Inferior parietal cortex (tissue), 1 donor: ENCODE data around the gene CABLES1.

ENCODE experiments used
- DNase-seq: peaks from one replicate; pipeline ENCODE4 v3.0.0-alpha.2; 2016; ENCODE audit errors: extremely low spot score

CABLES1 gene

GRCh38 chr18:23166891-23167541 is 31.7 kb downstream of the CABLES1 start:
- DNase-seq = no peak

DNA sequence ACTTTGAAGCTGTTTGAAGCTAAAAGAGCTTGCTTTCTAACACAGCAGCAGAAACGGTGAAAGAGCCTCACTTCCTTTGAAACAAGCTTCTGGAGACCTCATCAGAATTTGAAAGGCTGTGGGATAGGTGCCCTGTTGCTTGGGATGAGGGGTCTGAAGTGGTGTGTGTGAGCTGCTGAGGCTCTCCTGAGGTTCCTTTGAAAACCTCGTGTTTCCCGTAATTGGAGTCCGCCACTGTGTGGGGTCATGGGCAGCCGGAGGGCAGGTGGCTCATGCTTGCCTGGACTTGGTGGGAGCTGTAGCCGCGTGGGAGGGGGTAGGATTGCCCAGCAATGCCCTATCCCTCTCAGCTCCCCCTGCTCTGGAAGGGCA is 34.4 kb downstream of the CABLES1 start:
- DNase-seq = no peak

GRCh38 chr18:23170137-23170536 is 34.9 kb downstream of the CABLES1 start:
- no peak for DNase-seq

DNA sequence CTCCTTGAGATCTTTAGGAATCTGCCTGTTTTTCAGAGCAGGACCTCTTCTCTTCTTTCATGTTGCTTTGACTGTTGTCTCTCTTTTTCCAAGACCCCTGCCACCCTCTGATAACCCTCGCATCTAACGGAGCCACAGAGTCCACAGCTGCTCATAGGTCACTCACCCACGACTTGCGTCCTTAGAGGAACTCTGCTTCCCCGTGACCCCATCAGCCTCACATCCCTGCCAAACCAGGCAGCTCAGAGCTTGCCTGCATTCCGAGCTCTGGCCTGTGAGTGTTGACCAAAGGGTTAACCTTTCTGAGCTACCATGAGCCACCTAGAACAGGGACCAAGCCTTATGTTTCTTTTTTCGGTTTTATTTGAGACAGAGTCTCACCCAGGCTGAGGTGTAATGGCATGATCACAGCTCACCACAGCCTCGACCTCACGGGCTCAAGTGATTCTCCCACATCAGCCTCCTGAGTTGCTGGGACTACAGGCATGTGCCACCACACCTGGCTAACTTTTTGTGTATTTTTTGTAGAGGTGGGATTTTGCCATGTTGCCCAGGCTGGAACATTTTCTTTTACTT is 36.4 kb downstream of the CABLES1 start:
- DNase-seq = no peak

GRCh38 chr18:23172591-23173380 is 37.5 kb downstream of the CABLES1 start:
- no peak for DNase-seq

DNA sequence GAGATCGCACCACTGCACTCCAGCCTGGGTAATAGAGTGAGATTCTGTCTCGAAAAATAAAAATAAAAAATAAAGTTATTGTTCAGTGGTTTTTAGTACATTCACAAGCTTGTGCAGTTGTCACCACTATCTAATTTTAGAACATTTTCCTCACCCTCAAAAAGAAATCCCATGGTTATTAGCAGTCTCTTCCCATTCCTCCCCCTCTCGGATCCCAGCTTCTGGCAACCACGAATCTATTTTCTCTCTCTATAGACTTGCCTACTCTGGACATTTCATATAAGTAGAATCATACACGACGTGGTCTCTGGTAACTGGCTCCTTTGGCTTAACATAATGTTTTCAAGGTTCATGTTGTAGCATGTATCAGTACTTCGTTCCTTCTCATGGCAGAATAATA is 38.6 kb downstream of the CABLES1 start:
- no peak for DNase-seq

DNA sequence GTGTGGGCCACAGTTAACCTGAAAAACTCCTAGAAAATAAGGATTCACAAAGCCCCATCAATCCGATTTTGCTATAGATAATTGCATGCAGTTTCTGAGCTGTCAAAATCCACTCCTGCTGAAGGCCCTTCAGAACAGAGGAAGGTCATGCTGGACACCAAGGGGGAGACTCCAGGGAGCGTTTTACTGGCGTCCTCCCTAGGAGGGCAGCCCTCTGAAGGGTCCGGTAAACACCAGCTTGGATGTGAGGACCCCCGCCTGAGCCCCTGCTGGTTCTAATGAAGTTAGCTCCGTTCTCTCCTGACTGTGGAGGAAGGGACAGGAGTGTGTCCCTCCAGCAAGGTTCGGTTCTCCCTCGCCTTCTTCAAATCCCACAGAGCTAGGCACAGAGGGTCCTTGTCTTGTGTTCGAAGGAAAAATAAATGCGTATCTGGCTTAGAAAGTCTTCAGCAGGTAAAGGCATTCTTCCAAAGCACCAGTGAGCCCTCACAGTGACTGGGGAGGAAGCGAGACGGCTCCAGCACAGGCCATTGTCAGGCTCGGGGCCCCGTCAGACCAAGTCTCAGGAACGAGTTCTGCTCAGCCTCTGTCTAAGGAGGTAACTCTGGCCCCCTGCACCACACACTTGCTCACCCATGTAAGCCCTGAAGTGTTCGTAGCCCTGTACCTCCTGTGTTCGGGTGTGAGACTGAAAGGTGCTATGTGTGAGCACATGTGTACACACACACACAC is 41.6 kb downstream of the CABLES1 start:
- no peak for DNase-seq

DNA sequence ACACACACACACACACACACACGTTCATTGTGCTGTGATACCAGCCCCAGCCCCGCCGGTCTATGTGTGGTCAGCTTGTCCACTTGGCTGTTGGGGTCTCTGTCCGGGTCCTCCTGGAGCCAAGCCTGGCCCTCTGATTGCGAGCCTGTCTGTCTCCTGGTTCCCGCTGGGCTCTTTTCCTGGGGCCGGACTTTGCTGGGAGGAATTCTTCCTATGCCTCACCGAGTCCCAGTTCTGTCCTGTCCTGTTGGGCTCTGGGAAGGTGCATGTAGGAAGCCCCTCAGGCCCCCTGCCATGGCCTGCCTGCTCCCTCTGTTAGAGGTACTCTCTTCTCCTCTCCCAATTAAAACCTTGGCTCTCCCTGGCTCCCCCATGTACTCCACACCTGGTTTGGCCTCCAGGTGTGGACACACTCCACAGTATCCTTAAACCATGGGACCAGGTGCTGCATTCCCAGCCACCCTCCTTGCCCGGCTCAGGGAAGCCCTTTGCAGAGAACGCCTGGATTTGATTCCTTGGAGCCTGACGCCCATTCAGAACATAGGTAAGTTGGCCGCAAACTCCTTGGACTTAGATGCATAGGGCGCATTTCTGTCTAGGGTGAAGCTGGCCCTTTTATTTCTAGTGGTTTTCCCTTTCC is 42.3 kb downstream of the CABLES1 start:
- no peak for DNase-seq

DNA sequence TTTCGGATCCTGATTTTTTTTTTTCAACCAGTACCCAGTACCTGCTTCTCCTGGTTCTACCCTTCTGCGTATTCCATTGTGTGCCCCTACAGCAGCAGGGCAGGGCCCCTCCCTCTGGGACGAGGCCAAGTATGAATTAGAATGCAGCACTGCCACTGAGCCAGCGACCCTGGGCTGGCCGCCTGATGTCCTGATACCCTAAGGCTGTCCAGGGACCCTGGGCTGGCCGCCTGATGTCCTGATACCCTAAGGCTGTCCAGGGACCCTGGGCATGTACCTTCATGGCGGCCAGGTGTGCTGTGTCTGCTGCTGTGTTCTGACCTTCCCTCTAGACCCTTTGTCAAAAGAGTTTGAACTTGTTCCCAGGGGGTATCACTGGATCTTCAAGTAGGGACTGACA is 42.9 kb downstream of the CABLES1 start:
- no peak for DNase-seq

DNA sequence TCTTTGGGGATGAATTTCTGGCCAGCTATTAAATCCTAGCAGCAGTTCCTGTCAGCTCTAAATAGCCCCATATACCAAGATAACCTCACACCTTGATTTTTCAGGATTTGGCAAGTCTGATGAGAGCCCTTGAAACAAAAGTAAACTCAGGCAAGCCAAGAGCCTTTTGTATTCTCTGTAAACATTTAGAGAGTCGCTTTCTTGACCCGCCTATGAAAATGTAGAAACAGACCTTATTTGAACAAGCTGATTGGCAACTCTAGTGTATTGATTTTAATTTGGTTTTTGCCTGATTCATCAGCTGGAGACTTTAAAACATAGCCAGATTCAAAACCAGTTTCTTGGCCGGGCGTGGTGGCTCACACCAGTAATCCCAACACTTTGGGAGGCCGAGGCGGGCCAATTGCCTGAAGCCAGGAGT is 43.4 kb downstream of the CABLES1 start:
- DNase-seq = no peak

DNA sequence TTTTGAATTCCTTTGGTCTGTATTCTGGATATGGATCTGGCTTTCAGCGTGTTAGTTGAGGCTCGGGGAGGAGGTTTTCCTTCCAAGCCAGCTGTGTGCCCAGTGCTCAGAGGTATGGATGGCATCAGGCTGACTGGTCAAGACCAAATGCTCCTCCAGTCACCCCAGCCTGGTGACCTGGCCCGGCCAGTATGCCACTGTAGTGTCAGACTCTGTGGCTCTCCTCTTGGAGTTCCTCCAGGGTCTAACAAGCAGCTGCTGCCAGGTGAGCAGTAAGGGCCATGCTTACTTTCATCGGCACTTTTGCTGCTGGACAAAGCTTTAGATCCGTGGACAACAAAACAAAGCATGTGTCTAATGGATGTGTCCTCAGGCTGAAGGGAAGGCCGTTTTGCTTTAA is 44.1 kb downstream of the CABLES1 start:
- no peak for DNase-seq

DNA sequence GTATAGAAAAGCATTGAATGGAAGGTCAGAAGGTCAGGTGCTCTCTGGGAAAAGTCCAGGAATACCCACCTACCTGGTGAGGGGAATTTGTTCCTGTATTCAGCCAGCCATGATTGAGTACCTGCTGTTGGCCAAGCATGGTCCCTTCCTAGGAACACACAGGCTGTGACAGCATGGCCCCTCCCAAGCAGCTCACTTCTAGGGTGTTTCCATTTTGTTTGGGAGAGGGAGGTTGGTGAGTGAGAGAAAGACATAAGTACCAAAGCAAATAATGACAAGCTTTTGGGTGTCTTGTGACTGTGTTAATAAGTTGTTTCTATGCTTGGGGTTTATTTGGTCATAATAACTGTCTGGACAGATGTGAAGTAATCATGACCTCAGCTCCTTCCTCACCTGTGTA is 46.3 kb downstream of the CABLES1 start:
- no peak for DNase-seq

- DNase-seq = no peak
Measured at GRCh38 chr18:23182606-23183005, 47.3 kb downstream of the CABLES1 start.

DNA sequence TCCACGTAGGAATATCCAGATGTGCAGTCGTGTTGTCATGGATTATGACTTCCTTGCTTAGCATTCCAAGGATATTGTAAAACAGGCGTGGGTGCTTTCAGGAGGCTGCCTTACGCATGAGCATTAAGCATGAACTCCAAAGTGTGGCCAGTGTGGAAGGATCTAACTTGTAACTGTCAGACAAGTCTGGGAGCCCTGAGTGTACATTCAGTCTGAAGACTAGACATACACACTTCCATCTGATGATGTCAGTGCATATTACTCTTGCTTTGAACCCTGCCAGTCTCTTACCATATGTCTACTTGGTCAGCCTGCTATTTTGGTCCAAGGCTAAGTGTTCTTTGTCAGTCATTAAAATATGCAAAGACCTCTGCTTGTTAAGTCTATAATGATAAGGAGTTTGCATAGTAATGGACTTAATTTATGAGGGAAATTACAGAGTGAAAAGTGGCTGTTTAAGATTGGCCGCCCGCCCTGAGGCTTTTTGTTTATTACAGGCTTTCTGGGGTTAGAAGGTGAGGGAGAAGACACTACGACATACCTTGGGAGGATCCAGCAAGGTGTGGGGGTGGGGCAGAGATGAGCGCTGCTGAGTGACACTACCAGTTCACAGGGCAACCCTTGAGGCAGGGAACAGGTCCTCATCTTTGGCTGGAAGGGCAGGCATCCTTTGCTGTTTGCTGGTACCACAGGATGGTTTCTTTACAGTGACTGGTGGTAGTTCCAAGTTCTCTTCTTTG is 48.3 kb downstream of the CABLES1 start:
- no peak for DNase-seq

DNA sequence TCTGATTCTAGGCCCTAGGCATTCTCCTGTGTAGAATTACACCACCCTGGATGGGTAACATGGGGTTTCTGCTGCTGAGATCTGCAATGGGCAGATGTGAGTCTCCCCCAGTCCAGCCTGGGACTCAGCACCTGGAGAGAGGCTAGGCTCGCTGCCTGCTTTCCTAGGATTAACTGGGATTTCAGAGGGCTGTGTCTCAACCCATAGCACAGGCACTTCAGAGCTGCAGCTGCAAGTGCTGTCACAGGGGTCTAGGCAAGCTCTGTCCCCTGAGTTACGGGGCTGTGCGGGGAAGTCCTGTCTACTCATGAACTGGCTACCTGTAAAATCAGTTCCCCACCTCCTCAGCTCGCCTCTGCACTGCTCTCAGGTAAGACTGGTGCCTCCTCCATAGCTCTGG is 51.5 kb downstream of the CABLES1 start:
- DNase-seq = no peak

DNA sequence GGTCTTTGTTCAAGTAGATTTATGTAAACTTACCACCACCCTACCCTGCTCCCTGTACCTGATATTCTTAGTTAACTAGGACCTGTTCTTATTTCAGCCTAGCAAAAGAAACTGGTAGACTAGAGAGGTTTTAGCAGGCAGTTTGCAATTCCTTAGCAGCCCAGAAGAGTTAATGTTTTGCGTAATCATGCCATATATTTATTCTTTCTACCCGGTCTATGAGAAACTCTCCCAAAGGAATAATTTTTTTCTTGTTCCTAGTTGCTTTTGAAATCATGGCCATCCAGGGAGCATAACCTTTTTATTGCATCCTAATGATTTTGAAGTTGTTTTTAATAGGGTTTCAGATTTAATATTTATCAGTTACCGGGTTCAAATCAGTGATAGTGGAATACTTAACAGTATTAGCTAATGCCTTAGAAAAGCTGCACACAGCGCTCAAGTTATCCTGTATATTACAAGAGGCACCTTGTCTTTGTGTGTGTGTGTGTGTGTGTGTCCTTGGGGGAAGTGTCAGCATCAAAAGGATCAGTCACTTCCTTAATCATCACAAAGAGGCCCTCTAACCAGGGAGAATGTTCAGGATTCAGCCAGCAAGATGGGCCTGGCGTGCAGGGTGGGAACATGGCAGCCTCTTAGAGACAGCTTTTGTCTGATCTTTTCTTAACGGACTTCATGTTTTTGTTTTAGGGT is 52.9 kb downstream of the CABLES1 start:
- no peak for DNase-seq

GRCh38 chr18:23189099-23189498 is 53.8 kb downstream of the CABLES1 start:
- DNase-seq = no peak

DNA sequence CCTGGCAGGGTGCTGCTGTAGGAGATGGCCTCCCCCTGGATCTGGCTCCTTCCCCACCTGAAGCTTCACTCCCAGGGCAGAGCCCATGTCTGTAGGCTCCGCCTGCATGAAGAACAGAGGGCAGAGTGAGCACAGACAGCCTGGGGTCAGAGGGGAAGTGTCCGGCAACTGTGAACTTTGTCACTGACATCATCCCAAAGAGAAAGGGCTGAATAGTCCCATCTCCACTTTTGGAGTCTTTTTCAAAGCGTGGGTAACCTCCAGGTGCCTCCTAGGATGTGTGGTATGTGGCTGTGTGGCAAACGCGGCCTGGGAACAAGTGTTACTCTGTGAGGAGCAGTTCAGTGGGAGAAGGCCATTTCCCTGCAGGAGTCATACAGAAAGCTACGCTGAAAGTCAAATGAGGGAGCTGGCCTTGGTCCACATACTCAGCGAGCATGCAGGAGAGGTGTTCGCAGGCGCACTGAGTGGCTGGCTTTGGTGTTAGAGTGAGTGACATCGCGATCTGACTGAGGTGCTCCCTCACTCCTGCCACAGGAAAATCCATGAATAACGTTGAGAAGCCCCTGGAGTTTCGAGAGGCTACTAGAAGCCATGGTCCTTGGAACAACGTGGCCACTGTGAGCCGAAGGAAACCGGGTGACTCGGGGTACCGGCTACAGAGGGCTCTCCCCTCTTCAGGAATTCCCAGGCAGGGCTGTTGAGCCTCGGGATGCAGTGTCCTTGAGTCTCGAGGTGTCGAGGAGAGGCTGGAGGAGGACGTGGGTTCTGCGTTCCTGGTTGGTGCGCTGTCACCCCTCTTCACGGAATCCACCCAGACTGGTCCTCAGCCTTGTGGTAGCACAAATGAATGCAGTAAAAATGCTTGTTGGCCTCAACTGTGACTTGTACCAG is 54.7 kb downstream of the CABLES1 start:
- no peak for DNase-seq

DNA sequence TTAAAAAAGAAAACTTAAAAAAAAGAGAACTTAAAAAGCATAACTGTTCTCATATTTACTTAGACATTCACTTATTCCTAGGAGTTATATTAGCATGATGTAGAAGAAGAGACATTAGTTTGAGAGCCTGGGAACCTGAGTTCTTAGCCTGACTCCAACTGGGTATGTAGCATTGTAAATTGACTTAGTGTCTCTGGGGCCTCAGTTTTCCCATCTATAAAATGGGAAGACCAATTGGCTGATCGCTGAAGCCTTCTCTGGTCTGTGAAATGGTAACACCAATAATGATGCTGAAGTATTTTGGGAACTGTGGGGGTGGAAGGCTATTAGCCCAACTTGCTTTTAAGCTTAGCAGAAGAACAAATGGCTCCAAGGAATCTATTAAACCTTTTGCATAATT is 55.9 kb downstream of the CABLES1 start:
- DNase-seq = no peak

DNA sequence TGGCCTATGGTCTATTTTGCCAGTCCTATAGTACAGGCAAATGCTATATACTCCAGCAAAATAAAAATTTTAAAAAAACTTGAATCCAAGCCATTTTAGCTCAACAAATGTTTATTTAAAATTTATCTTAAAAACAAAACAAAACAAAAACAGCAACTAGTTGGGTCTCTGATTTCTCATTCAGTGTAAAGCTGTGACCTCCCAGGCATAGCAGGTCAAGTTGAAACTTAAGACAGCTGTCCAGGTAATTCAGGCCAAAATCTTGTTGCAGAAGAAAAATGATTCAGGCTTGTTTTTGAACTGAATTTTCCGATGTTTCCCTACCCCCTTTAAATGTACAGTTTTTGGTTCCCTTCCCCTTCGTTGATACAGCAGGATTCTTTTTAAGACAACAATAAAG is 58.5 kb downstream of the CABLES1 start:
- no peak for DNase-seq
